Astrocyte of the cerebellum (primary cell): Measurements from ENCODE around the gene SMAD5.

ENCODE experiments used
- DNase-seq: peaks from one replicate; pipeline ENCODE4 v3.0.0-alpha.2; 2011; ENCODE audit warnings: low read depth
- H3K4me3 ChIP-seq: 2 replicates; pipeline ENCODE4 v1.5.1; 2011; ENCODE audit warnings: mild to moderate bottlenecking, low read depth, low read length, moderate library complexity
- in situ Hi-C: cut with HindIII; loops from 2 replicates; pipeline ENCODE4 v1.10.0; 2017; ENCODE audit warnings: low sequenced_read_pairs
- TF ChIP-seq, protein P1 (sequence below): IDR thresholded peaks from 2 replicates; pipeline ENCODE4 v1.5.1; 2012; ENCODE audit warnings: low read length, low read depth, moderate library complexity, mild to moderate bottlenecking; ENCODE audit errors: missing control alignments

Gene SMAD5

DNA sequence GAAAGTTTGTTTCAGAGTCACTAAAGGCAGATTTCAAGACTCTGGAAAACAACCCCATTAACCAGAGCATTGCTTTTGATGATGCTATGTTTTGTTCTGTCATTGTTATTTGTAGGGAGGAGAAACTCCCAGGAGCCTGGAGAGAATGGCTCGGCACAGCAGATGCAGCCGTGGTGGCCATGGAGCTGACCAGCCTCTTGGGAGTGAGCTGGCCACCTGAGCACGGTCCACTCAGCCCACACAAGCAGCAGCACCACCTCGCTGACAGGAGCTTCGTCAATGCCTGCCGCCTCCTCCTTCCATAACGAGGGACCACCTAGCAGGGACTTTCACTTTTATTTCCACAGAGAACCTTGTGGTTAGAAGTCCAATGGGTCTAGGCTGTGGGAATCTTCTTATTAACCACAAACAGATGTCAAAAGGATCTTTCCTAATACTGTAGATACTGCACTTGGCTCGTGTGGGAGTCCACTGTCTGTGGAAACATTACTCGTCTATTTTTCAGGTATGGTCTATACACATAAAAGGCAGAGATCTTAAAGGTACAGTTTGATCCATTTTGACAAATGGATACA lies 81.4 kb downstream of the SMAD5 start:
- TF ChIP-seq, protein P1, sequence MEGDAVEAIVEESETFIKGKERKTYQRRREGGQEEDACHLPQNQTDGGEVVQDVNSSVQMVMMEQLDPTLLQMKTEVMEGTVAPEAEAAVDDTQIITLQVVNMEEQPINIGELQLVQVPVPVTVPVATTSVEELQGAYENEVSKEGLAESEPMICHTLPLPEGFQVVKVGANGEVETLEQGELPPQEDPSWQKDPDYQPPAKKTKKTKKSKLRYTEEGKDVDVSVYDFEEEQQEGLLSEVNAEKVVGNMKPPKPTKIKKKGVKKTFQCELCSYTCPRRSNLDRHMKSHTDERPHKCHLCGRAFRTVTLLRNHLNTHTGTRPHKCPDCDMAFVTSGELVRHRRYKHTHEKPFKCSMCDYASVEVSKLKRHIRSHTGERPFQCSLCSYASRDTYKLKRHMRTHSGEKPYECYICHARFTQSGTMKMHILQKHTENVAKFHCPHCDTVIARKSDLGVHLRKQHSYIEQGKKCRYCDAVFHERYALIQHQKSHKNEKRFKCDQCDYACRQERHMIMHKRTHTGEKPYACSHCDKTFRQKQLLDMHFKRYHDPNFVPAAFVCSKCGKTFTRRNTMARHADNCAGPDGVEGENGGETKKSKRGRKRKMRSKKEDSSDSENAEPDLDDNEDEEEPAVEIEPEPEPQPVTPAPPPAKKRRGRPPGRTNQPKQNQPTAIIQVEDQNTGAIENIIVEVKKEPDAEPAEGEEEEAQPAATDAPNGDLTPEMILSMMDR: no peak
- in situ Hi-C loops: no loop called here
- H3K4me3 ChIP-seq: no peak overlapping the region
- DNase-seq: no peak

DNA sequence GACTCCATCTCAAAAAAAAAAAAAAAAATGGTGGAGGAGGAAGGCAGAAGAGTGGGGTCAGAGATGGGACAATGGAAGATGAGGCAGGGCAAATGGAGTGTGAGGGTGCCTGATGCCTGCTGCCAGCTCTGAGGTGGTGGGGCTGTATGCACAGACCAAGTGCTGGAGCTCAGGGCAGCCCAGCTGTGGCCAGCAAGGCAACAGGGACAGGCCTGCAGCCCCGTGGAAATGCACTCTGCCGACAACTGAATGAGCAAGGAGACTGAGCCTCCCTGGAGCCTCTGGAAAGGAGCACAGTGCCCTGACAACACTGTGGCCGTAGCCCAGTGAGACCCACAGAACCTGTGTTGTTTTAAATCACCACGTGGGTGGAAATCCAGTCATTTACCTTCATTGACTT lies 83.2 kb downstream of the SMAD5 start:
- in situ Hi-C loops: no loop called here
- TF ChIP-seq, protein P1: no peak
- H3K4me3 ChIP-seq: no peak overlapping the region
- no peak for DNase-seq

- TF ChIP-seq, protein P1: no peak
- in situ Hi-C loops: no loop called here
These were observed 83.6 kb downstream of the SMAD5 start for GRCh38 chr5:136216230-136216629.

DNA sequence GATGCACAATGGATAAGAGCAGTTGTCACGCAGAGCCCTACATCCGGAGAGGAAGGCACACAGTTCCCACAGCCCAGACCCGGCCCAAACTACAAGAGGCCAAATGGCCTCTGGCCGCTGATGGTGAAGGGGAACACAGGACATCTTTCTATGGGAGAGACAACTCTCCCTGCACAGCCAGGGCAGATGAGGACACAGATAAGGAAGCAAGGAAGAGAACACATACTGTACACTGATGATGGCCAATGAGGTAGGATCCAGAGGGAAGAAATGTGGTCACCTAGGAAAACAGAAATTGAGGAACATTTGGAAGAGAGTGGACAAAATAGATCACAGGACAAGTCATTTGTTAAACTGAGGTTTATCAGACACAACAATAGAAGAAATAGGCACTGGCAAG lies 88.7 kb downstream of the SMAD5 start:
- TF ChIP-seq, protein P1: no peak
- no peak overlapping the region for H3K4me3 ChIP-seq
- no peak for DNase-seq
- in situ Hi-C loops: no loop called here

More at GRCh38 chr5:136216230-136216629, 83.6 kb downstream of the SMAD5 start:
- no peak for DNase-seq
- no peak overlapping the region for H3K4me3 ChIP-seq

DNA sequence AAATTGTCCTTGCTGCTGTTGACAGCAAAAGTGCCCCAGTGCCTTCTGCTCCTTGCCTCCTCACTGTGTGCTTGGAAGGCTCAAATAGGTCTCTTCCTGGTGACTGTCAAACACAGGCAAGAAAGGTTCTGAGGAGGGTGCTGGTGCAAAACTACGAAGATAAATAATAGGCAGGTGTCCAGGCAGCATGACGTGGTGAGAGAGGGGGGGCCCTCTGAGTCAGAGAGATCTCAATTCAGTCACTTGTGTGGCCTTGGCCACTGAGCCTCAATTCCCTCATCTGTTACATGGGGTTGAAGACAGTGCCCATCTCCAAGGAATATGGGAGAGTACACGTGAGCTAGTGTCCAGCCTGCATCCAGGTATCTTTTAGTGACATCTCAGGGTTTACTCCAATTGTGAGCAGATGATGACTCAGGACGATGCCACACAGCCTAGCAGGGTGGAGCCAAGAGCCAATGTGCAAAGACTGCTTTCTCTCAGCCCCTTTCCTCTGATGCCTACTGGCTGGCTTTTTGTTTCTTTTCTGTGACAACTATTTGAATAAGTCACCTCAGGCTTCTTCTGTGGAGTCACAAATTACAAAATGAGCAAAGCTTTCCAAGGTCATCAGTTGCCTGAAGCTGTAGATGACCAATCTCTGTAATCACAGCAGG lies 90.1 kb downstream of the SMAD5 start:
- no peak overlapping the region for H3K4me3 ChIP-seq
- in situ Hi-C loops: no loop called here
- DNase-seq: no peak
- TF ChIP-seq, protein P1: no peak

- no peak for DNase-seq
- in situ Hi-C loops: no loop called here
- TF ChIP-seq, protein P1: no peak
- H3K4me3 ChIP-seq: no peak overlapping the region
These were observed 93.2 kb downstream of the SMAD5 start for GRCh38 chr5:136225796-136226195.
